WTC11 (cell line): ENCODE data around the gene SPINK6. TPM values are rescaled to one million over a fixed set of nuclear protein-coding genes. Genes with fewer than 3 reads are reported as not detected.

Source experiments
- ATAC-seq: fragments of 200-7000 bp; cut with Tn5 transposase; 2 replicates; pipeline ENCODE4 v1.10.0; 2021; ENCODE audit warnings: mild to moderate bottlenecking, moderate library complexity
- CTCF ChIA-PET: fragments of 300-600 bp; sonication (Branson Sonifier 250); formaldehyde crosslinking; loops from one replicate; lab custom pipeline; 2021; ENCODE audit warnings: antibody characterized with exemption; lab: Charles Lee
- POLR2A ChIA-PET: fragments of 350-600 bp; sonication (Branson Sonifier 250); formaldehyde crosslinking; loops from one replicate; lab custom pipeline; 2021; ENCODE audit warnings: antibody characterized with exemption; lab: Charles Lee
- DNase-seq: peaks from one replicate; pipeline ENCODE4 v3.0.0; 2021; ENCODE audit warnings: low spot score
- H3K27ac Mint-ChIP-seq: 2 replicates; pipeline ENCODE4 v1.8.0; 2021; ENCODE audit warnings: mixed read lengths
- H3K27me3 Mint-ChIP-seq: 2 replicates; pipeline ENCODE4 v1.8.0; 2021; ENCODE audit warnings: low read depth, mild to moderate bottlenecking, moderate library complexity, mixed read lengths
- H3K36me3 Mint-ChIP-seq: 2 replicates; pipeline ENCODE4 v1.8.0; 2021; ENCODE audit warnings: mixed read lengths
- H3K4me1 Mint-ChIP-seq: 2 replicates; pipeline ENCODE4 v1.8.0; 2022; ENCODE audit warnings: mixed read lengths
- H3K4me3 Mint-ChIP-seq: 2 replicates; pipeline ENCODE4 v1.8.0; 2021; ENCODE audit warnings: mild to moderate bottlenecking, moderate library complexity, mixed read lengths
- H3K9me3 Mint-ChIP-seq: 2 replicates; pipeline ENCODE4 v1.8.0; 2021; ENCODE audit warnings: mixed read lengths
- AFF4 ChIP-seq: sonication (generic); formaldehyde crosslinking; IDR thresholded peaks from 2 replicates; pipeline ENCODE4 v1.8.1; 2023; ENCODE audit warnings: mild to moderate bottlenecking, missing genetic modification reagents, borderline replicate concordance
- ATF1 ChIP-seq: sonication (generic); formaldehyde crosslinking; IDR thresholded peaks from 2 replicates; pipeline ENCODE4 v1.8.1; 2023; ENCODE audit warnings: mild to moderate bottlenecking, moderate library complexity, missing genetic modification reagents
- ELF4 ChIP-seq: sonication (generic); formaldehyde crosslinking; IDR thresholded peaks from 2 replicates; pipeline ENCODE4 v1.8.1; 2022; ENCODE audit warnings: low read depth, mild to moderate bottlenecking, moderate library complexity, missing genetic modification reagents
- FOXP4 ChIP-seq: sonication (generic); formaldehyde crosslinking; IDR thresholded peaks from 2 replicates; pipeline ENCODE4 v1.8.0; 2022; ENCODE audit warnings: mild to moderate bottlenecking, missing genetic modification reagents
- HMGXB4 ChIP-seq: sonication (generic); formaldehyde crosslinking; IDR thresholded peaks from 2 replicates; pipeline ENCODE4 v1.8.1; 2023; ENCODE audit warnings: mild to moderate bottlenecking, moderate library complexity, missing genetic modification reagents
- IRF2 ChIP-seq: sonication (generic); formaldehyde crosslinking; IDR thresholded peaks from 2 replicates; pipeline ENCODE4 v1.8.0; 2022; ENCODE audit warnings: low read depth, missing genetic modification reagents, borderline replicate concordance
- PREB ChIP-seq: sonication (generic); formaldehyde crosslinking; IDR thresholded peaks from 2 replicates; pipeline ENCODE4 v1.8.1; 2022; ENCODE audit warnings: mild to moderate bottlenecking, missing genetic modification reagents, moderate library complexity, borderline replicate concordance
- TP53 ChIP-seq: sonication (generic); formaldehyde crosslinking; IDR thresholded peaks from 2 replicates; pipeline ENCODE4 v1.8.1; 2023; ENCODE audit warnings: mild to moderate bottlenecking, missing genetic modification reagents
- ZNF416 ChIP-seq: fragments of 250-450 bp; sonication (Bioruptor Pico); IDR thresholded peaks from 2 replicates; pipeline ENCODE4 v1.9.0; 2021; ENCODE audit warnings: mild to moderate bottlenecking, inconsistent platforms
- ZNF425 ChIP-seq: fragments of 250-450 bp; sonication (Bioruptor Pico); conservative IDR thresholded peaks from 2 replicates; pipeline ENCODE4 v1.9.0; 2021; ENCODE audit warnings: mild to moderate bottlenecking
- ZNF532 ChIP-seq: fragments of 250-450 bp; sonication (Bioruptor Pico); IDR thresholded peaks from 2 replicates; pipeline ENCODE4 v1.9.0; 2021; ENCODE audit warnings: mild to moderate bottlenecking, borderline replicate concordance
- total RNA-seq: library from RNA; stranded (reverse); gene quantifications from 3 replicates; pipeline ENCODE4 v1.2.3, GENCODE V29; 2021

The SPINK6 gene
- total RNA-seq, 1 experiment from 2014 or later, result not detected

- no peaks in the 10 kb centered on the region for H3K27me3 Mint-ChIP-seq
- no peak overlapping the region for H3K4me3 Mint-ChIP-seq
- ChIA-PET POLR2A (no interaction called here), CTCF (no interaction called here)
- H3K27ac Mint-ChIP-seq, result no peak overlapping the region
- no peaks in the 10 kb centered on the region for H3K9me3 Mint-ChIP-seq
- no peaks in the 10 kb centered on the region for H3K36me3 Mint-ChIP-seq
- TF ChIP-seq TP53 (no peak), HMGXB4 (CRISPR knock-in tag) (no peak), ZNF532 (no peak), ATF1 (CRISPR knock-in tag) (no peak), AFF4 (CRISPR knock-in tag) (no peak), ZNF416 (CRISPR knock-in tag) (no peak), IRF2 (no peak), ZNF425 (CRISPR knock-in tag) (no peak), ELF4 (CRISPR knock-in tag) (no peak), PREB (no peak), FOXP4 (CRISPR knock-in tag) (no peak)
- ATAC-seq, result no peak
- no peak for DNase-seq
- no peaks in the 10 kb centered on the region for H3K4me1 Mint-ChIP-seq
Observed at GRCh38 chr5:148205865-148206264, 3.0 kb downstream of the SPINK6 start.
